ENCODE data around the gene LPAR2.

Gene LPAR2

GRCh38 chr19:19594381-19594780, 33.6 kb downstream of the LPAR2 start:
- DNase-seq = no peak

- no peak for DNase-seq
Observed at GRCh38 chr19:19592690-19593089, 35.3 kb downstream of the LPAR2 start.

DNA sequence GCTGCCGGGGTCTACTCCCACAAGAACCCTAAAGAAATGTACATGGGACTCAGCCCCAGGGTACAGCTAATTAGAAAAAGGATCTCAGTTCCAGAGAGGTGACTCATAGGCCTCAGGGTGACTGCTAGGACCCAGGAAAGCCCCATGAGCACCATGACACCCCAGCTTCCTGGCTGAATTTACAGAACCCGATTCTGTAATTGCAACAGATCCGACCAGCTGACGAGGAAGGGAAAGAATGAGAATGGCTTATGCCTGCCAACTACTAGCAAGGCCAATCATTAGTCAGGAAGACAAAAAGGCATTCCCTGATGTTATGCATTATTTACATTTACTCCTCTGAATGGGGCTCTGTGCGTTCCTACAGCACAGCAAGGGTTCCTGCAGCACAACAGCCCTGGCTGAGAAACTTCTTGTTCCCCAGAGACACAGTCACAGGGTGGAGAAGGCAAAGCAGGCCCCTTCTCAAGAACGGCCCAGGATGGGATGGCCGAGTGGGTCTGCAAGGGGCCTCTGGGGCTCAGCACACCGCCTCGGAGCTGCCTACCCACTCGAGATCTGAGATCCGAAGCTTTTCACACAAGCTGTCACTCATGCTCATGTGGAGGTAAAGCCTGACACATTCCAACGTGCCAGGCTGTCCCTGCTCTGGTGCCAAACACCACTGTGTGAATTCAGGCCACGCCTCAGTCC, 36.7 kb downstream of the LPAR2 start:
- peak in 1 of 6 experiments; percentile 17 for DNase-seq

DNA sequence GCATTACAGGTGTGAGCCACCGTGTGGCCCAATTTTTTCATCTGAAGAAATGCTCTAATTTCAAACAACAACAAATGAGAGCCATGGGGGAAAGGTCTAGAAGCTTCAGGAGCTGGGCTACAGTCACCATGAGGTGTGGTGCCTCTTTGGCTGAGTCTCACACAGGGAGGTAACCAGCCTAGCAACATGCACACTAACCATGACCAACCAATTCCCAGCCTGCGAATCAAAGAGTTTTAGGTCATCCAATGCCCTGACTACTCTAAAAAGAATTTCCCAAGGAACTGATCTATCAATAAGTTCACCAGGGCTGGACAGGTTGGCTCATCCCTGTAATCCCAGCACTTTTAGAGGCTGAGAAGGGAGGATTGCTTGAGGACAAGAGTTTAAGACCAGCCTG, 39.5 kb downstream of the LPAR2 start:
- no peak for DNase-seq

GRCh38 chr19:19587771-19588170, 40.2 kb downstream of the LPAR2 start:
- DNase-seq = no peak

GRCh38 chr19:19584356-19584755, 43.7 kb downstream of the LPAR2 start:
- DNase-seq = no peak

DNA sequence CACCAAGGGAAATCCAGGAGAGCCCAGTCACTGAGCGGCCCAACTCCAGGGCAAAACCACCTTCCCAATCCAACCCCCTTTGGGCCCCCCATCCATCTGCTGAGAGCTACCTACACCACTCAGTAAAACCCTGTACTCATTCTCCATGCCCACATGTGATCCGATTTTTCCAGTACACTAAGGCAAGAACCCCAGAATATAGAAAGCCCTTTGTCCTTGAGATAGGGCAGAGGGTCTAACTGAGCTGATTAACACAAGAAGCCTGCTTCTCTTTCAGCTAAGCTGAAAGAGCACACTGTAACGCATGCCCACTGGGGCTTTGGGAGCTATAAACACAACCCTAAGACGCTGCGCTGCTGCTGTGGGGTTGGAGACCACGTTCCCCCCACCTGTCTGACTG, 45.5 kb downstream of the LPAR2 start:
- DNase-seq = no peak

- no peak for DNase-seq
Observed at GRCh38 chr19:19581391-19581790, 46.6 kb downstream of the LPAR2 start.

DNA sequence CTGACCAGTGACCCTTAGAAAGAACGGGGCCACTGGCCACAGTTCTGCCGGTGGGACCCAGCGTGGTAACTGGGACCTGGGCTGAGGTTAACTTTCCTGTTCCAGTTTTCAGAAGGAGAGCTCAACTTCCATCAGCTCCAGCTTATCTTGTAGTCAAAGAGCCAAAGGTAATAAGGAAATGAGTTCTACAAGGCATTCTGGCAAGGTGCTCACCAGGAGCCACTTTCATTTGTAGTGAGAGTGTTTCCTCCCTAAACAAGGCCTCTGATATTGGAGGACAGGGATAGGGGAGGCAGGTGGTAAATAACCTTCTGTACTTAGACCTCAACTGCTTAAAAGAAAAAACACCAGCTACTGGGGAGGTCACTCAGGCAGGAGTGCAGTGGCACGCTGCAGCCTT, 47.6 kb downstream of the LPAR2 start:
- no peak for DNase-seq

- no peak for DNase-seq
Observed at GRCh38 chr19:19579533-19580361, 48.3 kb downstream of the LPAR2 start.

DNA sequence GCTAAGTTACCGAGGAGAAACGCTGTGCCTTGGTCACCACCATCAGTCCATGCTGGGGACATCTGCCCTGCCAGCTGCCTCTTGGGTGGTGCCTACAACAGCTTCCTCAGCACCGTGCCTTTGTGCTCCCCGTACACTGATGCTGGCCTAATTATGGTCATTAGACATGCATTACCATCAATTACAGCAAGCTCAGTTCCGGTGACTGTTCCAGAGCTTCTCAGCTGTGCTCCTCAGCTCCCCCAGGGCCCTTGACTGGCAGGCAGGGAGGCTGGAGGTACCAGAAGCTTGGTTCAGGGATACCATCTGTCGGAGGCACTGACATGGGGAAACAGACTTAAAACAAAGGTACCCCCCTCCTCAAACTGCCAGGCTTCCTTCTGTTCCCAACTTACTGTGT, 49.8 kb downstream of the LPAR2 start:
- no peak for DNase-seq

GRCh38 chr19:19575411-19575810, 52.6 kb downstream of the LPAR2 start:
- no peak for DNase-seq

Data from stimulated activated naive CD4-positive, alpha-beta T cell (primary cell).